Immature natural killer cell (primary cell): ENCODE data around the gene ADAT1. TPM values are rescaled to one million over a fixed set of nuclear protein-coding genes. Genes with fewer than 3 reads are reported as not detected.

Experiments used
- DNase-seq, 3 donors: peaks; one replicate each; pipeline ENCODE4 v3.0.0; 2022; ENCODE audit warnings: mixed read lengths in 1 of 3
- H3K27ac Mint-ChIP-seq, 6 donors: one replicate each; pipeline ENCODE4 v1.8.0; 2020; ENCODE audit warnings: mixed read lengths in 6 of 6, mild to moderate bottlenecking in 5 of 6, inconsistent platforms in 4 of 6, moderate library complexity in 3 of 6
- H3K27me3 Mint-ChIP-seq, 3 donors: one replicate each; pipeline ENCODE4 v1.8.0; 2020 to 2021; ENCODE audit warnings: low read depth in 3 of 3, mild to moderate bottlenecking in 3 of 3, mixed read lengths in 3 of 3, moderate library complexity in 3 of 3, inconsistent platforms in 1 of 3
- H3K36me3 Mint-ChIP-seq, 3 donors: one replicate each; pipeline ENCODE4 v1.8.0; 2020; ENCODE audit warnings: mixed read lengths in 3 of 3, inconsistent platforms in 2 of 3, mild to moderate bottlenecking in 2 of 3
- H3K4me1 Mint-ChIP-seq, 2 donors: one replicate each; pipeline ENCODE4 v1.8.0; 2020; ENCODE audit warnings: inconsistent platforms in 2 of 2, mild to moderate bottlenecking in 2 of 2, mixed read lengths in 2 of 2, moderate library complexity in 1 of 2
- H3K4me3 Mint-ChIP-seq, 5 donors: one replicate each; pipeline ENCODE4 v1.8.0; 2020; ENCODE audit warnings: mild to moderate bottlenecking in 5 of 5, mixed read lengths in 5 of 5, inconsistent platforms in 3 of 5, moderate library complexity in 3 of 5
- H3K9me3 Mint-ChIP-seq, 6 donors: one replicate each; pipeline ENCODE4 v1.8.0; 2020; ENCODE audit warnings: mild to moderate bottlenecking in 6 of 6, mixed read lengths in 6 of 6, inconsistent platforms in 4 of 6, moderate library complexity in 3 of 6
- polyA plus RNA-seq, 3 donors: library from polyadenylated mRNA; unstranded; fragments of 300-500 nt; fragmentation: Illumina TruSeq; gene quantifications; one replicate each; pipeline ENCODE4 v1.2.3, GENCODE V29; 2021

Gene ADAT1
- polyA plus RNA-seq, 3 donors from 2014 or later: 19.5 to 37.1 (median 34.9) TPM

- Mint-ChIP-seq H3K4me1 (peaks cover 0 to 16% of the 10 kb centered on the region in 2 donors), H3K27me3 (peaks cover 0 to under 1% (median 0%) of the 10 kb centered on the region in 3 donors), H3K27ac (no peak overlapping the region), H3K4me3 (no peak overlapping the region), H3K9me3 (no peaks in the 10 kb centered on the region), H3K36me3 (peaks cover 43 to 69% (median 51%) of the 10 kb centered on the region in 3 donors)
- DNase-seq: no peak
Measured at GRCh38 chr16:75635036-75635435, 12.0 kb upstream of the ADAT1 start.

GRCh38 chr16:75632857-75633256 is 9.8 kb upstream of the ADAT1 start:
- peaks cover 0 to 2% (median 0%) of the 10 kb centered on the region in 3 donors for H3K27me3 Mint-ChIP-seq
- H3K36me3 Mint-ChIP-seq: peaks cover 42 to 75% (median 49%) of the 10 kb centered on the region in 3 donors
- H3K4me3 Mint-ChIP-seq: no peak overlapping the region
- no peaks in the 10 kb centered on the region for H3K9me3 Mint-ChIP-seq
- DNase-seq: no peak
- H3K4me1 Mint-ChIP-seq: peaks cover 9 to 22% of the 10 kb centered on the region in 2 donors
- H3K27ac Mint-ChIP-seq: no peak overlapping the region

- peaks cover 22 to 36% of the 10 kb centered on the region in 2 donors for H3K4me1 Mint-ChIP-seq
- H3K27ac Mint-ChIP-seq: peak overlapping the region in 1 of 6 donors; percentile 31
- H3K27me3 Mint-ChIP-seq: peaks cover 3 to 6% (median 5%) of the 10 kb centered on the region in 3 donors
- H3K4me3 Mint-ChIP-seq: no peak overlapping the region
- no peak for DNase-seq
- H3K9me3 Mint-ChIP-seq: no peaks in the 10 kb centered on the region
- H3K36me3 Mint-ChIP-seq: peaks cover 34 to 68% (median 43%) of the 10 kb centered on the region in 3 donors
Measured at GRCh38 chr16:75630052-75630451, 7.0 kb upstream of the ADAT1 start.

GRCh38 chr16:75629132-75629531 is 6.1 kb upstream of the ADAT1 start:
- DNase-seq: no peak
- peak overlapping the region in 3 of 6 donors; percentile 31 to 84 (median 38) for H3K27ac Mint-ChIP-seq
- no peaks in the 10 kb centered on the region for H3K9me3 Mint-ChIP-seq
- H3K27me3 Mint-ChIP-seq: peaks cover 5 to 6% (median 5%) of the 10 kb centered on the region in 3 donors
- peaks cover 22 to 41% of the 10 kb centered on the region in 2 donors for H3K4me1 Mint-ChIP-seq
- peak overlapping the region in 1 of 5 donors; percentile 38 for H3K4me3 Mint-ChIP-seq
- peaks cover 31 to 62% (median 38%) of the 10 kb centered on the region in 3 donors for H3K36me3 Mint-ChIP-seq

GRCh38 chr16:75628351-75628750 is 5.3 kb upstream of the ADAT1 start:
- H3K36me3 Mint-ChIP-seq: peaks cover 26 to 55% (median 33%) of the 10 kb centered on the region in 3 donors

GRCh38 chr16:75627851-75628250 is 4.8 kb upstream of the ADAT1 start:
- peaks cover 27 to 50% of the 10 kb centered on the region in 2 donors for H3K4me1 Mint-ChIP-seq
- H3K27me3 Mint-ChIP-seq: peaks cover 10 to 15% (median 11%) of the 10 kb centered on the region in 3 donors
- no peaks in the 10 kb centered on the region for H3K9me3 Mint-ChIP-seq
- peaks cover 26 to 55% (median 30%) of the 10 kb centered on the region in 3 donors for H3K36me3 Mint-ChIP-seq
- DNase-seq: no peak
- peak overlapping the region in 1 of 5 donors; percentile 41 for H3K4me3 Mint-ChIP-seq
- peak overlapping the region; percentile 37 to 76 (median 62) for H3K27ac Mint-ChIP-seq

More at GRCh38 chr16:75628351-75628750, 5.3 kb upstream of the ADAT1 start:
- Mint-ChIP-seq H3K27ac (peak overlapping the region; percentile 32 to 76 (median 52)), H3K4me1 (peaks cover 24 to 45% of the 10 kb centered on the region in 2 donors), H3K27me3 (peaks cover 7 to 10% (median 7%) of the 10 kb centered on the region in 3 donors), H3K9me3 (no peaks in the 10 kb centered on the region), H3K4me3 (no peak overlapping the region)
- no peak for DNase-seq

- Mint-ChIP-seq H3K27ac (peak overlapping the region; percentile 13 to 80 (median 66)), H3K27me3 (peaks cover 10 to 15% (median 11%) of the 10 kb centered on the region in 3 donors), H3K4me3 (no peak overlapping the region), H3K9me3 (no peaks in the 10 kb centered on the region), H3K36me3 (peaks cover 23 to 48% (median 23%) of the 10 kb centered on the region in 3 donors), H3K4me1 (peaks cover 36 to 61% of the 10 kb centered on the region in 2 donors)
- DNase-seq: no peak
Measured at GRCh38 chr16:75626806-75627205, 3.7 kb upstream of the ADAT1 start.

- Mint-ChIP-seq H3K27me3 (peaks cover 8 to 16% (median 15%) of the 10 kb centered on the region in 3 donors), H3K27ac (peak overlapping the region; percentile 45 to 84 (median 52)), H3K9me3 (no peaks in the 10 kb centered on the region), H3K36me3 (peaks cover 17 to 39% (median 18%) of the 10 kb centered on the region in 3 donors), H3K4me3 (peak overlapping the region; percentile 18 to 59 (median 49)), H3K4me1 (peaks cover 47 to 73% of the 10 kb centered on the region in 2 donors)
- DNase-seq: no peak
Measured at GRCh38 chr16:75624921-75625334, 1.8 kb upstream of the ADAT1 start.

GRCh38 chr16:75621170-75621477 is 2.0 kb downstream of the ADAT1 start:
- Mint-ChIP-seq H3K4me1 (peaks cover 29 to 42% of the 10 kb centered on the region in 2 donors), H3K36me3 (peaks cover 9 to 28% (median 9%) of the 10 kb centered on the region in 3 donors), H3K9me3 (no peaks in the 10 kb centered on the region), H3K27ac (peak overlapping the region in 5 of 6 donors; percentile 18 to 98 (median 91)), H3K27me3 (peaks cover 5 to 16% (median 9%) of the 10 kb centered on the region in 3 donors), H3K4me3 (peak overlapping the region in 2 of 5 donors; percentile 59 to 98)
- DNase-seq: no peak

- Mint-ChIP-seq H3K27me3 (peaks cover 5 to 15% (median 9%) of the 10 kb centered on the region in 3 donors), H3K9me3 (no peaks in the 10 kb centered on the region), H3K4me3 (peak overlapping the region in 2 of 5 donors; percentile 25 to 59), H3K27ac (peak overlapping the region; percentile 21 to 98 (median 84)), H3K4me1 (peaks cover 29 to 42% of the 10 kb centered on the region in 2 donors), H3K36me3 (peaks cover 9 to 31% (median 10%) of the 10 kb centered on the region in 3 donors)
- DNase-seq: peak in 2 of 3 donors; percentile 15 to 75
Measured at GRCh38 chr16:75620326-75621169, 2.5 kb downstream of the ADAT1 start.

- Mint-ChIP-seq H3K36me3 (peaks cover 9 to 42% (median 16%) of the 10 kb centered on the region in 3 donors), H3K4me3 (no peak overlapping the region), H3K4me1 (peaks cover 29 to 36% of the 10 kb centered on the region in 2 donors), H3K27ac (peak overlapping the region in 2 of 6 donors; percentile 15 to 17), H3K9me3 (no peaks in the 10 kb centered on the region), H3K27me3 (peaks cover 5 to 11% (median 9%) of the 10 kb centered on the region in 3 donors)
- DNase-seq: no peak
Measured at GRCh38 chr16:75618780-75619179, 4.3 kb downstream of the ADAT1 start.

- H3K27ac Mint-ChIP-seq: no peak overlapping the region
- H3K4me3 Mint-ChIP-seq: no peak overlapping the region
- peaks cover 15 to 52% (median 23%) of the 10 kb centered on the region in 3 donors for H3K36me3 Mint-ChIP-seq
- peaks cover 18 to 20% of the 10 kb centered on the region in 2 donors for H3K4me1 Mint-ChIP-seq
- no peak for DNase-seq
- H3K9me3 Mint-ChIP-seq: no peaks in the 10 kb centered on the region
- H3K27me3 Mint-ChIP-seq: peaks cover 0 to 6% (median 1%) of the 10 kb centered on the region in 3 donors
Measured at GRCh38 chr16:75617121-75617520, 6.0 kb downstream of the ADAT1 start.

- H3K27me3 Mint-ChIP-seq: peaks cover 0 to 4% (median 1%) of the 10 kb centered on the region in 3 donors
- H3K36me3 Mint-ChIP-seq: peaks cover 15 to 53% (median 23%) of the 10 kb centered on the region in 3 donors
- peak overlapping the region in 1 of 5 donors; percentile 7 for H3K4me3 Mint-ChIP-seq
- no peak for DNase-seq
- no peaks in the 10 kb centered on the region for H3K9me3 Mint-ChIP-seq
- H3K27ac Mint-ChIP-seq: peak overlapping the region in 4 of 6 donors; percentile 50 to 75 (median 64)
- peaks cover 12 to 15% of the 10 kb centered on the region in 2 donors for H3K4me1 Mint-ChIP-seq
Measured at GRCh38 chr16:75616521-75617010, 6.5 kb downstream of the ADAT1 start.
